HCT116 (cell line): ENCODE results near the gene P4HA2. TPM values are rescaled to one million over a fixed set of nuclear protein-coding genes. Genes with fewer than 3 reads are reported as not detected.

Experiments used
- ATAC-seq: fragments of 200-7000 bp; cut with Tn5 transposase; 2 replicates; pipeline ENCODE4 v1.9.1; 2020; ENCODE audit warnings: mild to moderate bottlenecking, moderate library complexity
- BruUV-seq: library from RNA; stranded (reverse); fragments of 400-500 nt; replicated peaks from 2 replicates; lab custom pipeline; 2021; lab: Mats Ljungman, UMichigan
- CTCF ChIA-PET: fragments of 300-600 bp; sonication (Branson Sonifier 250); formaldehyde crosslinking; loops from one replicate; lab custom pipeline; 2021; ENCODE audit warnings: antibody characterized with exemption; lab: Charles Lee
- POLR2A ChIA-PET: fragments of 300-600, 350-600 bp; sonication (Branson Sonifier 250); formaldehyde crosslinking; loops from one replicate; lab custom pipeline; 2021; ENCODE audit warnings: antibody characterized with exemption; lab: Charles Lee
- RAD21 ChIA-PET, 2 experiments: fragments of 300-600 bp; sonication (Branson Sonifier 250); formaldehyde crosslinking; loops; one replicate each; lab custom pipeline; 2023; ENCODE audit warnings: low total read pairs in 2 of 2; ENCODE audit not compliant: uncharacterized antibody in 2 of 2, unreplicated experiment in 2 of 2, low non-redundant PET in 1 of 2; lab: Charles Lee
- DNase-seq: peaks from one replicate; pipeline ENCODE4 v3.0.0-alpha.2; 2010; ENCODE audit warnings: low read depth, low spot score
- H2AFZ ChIP-seq: fragments of 200-600 bp; shearing (Covaris generic), sonication (generic); 2 replicates; pipeline ENCODE4 v1.6.1; 2017; ENCODE audit warnings: low read depth, mixed run types, mixed read lengths, antibody characterized with exemption, low read length; ENCODE audit not compliant: poor library complexity, severe bottlenecking
- H3K27ac ChIP-seq: 2 replicates; pipeline ENCODE4 v1.5.1; 2012; ENCODE audit warnings: low read depth, low read length
- H3K27me3 ChIP-seq: fragments of 200-600 bp; sonication (generic); 2 replicates; pipeline ENCODE4 v1.6.1; 2016; ENCODE audit warnings: mixed run types, low read length, mixed read lengths; ENCODE audit not compliant: insufficient read depth
- H3K36me3 ChIP-seq, 2 experiments: fragments of 200-500 bp in 1 of 2; fragments of 200-600 bp in 1 of 2; sonication (Bioruptor generic) in 1 of 2; sonication (generic) in 1 of 2; 2 replicates each; pipeline versions ENCODE4 v1.5.1 to v1.6.1; 2014 to 2016; ENCODE audit warnings: low read length in 2 of 2, inconsistent platforms in 1 of 2, mixed read lengths in 1 of 2, mixed run types in 1 of 2; ENCODE audit not compliant: insufficient read depth in 2 of 2, control insufficient read depth in 1 of 2
- H3K4me1 ChIP-seq, 2 experiments: fragments of 200-600 bp in 1 of 2; sonication (generic) in 1 of 2; 2 replicates each; pipeline versions ENCODE4 v1.5.1 to v1.6.1; 2012 to 2017; ENCODE audit warnings: low read length in 2 of 2, inconsistent platforms in 1 of 2, mild to moderate bottlenecking in 1 of 2, mixed read lengths in 1 of 2, mixed run types in 1 of 2, moderate library complexity in 1 of 2; ENCODE audit not compliant: insufficient read depth in 2 of 2, control insufficient read depth in 1 of 2
- H3K4me2 ChIP-seq: fragments of 200-600 bp; sonication (generic); 2 replicates; pipeline ENCODE4 v1.6.1; 2017; ENCODE audit warnings: mixed run types, low read length, mixed read lengths
- H3K4me3 ChIP-seq, 2 experiments: fragments of 200-600 bp in 1 of 2; sonication (generic) in 1 of 2; replicated peaks in 1 of 2; 2 replicates each; pipeline ENCODE4 v1.5.1; 2011 to 2016; ENCODE audit warnings: low read length in 2 of 2, control low read depth in 1 of 2, low read depth in 1 of 2, mild to moderate bottlenecking in 1 of 2, mixed read lengths in 1 of 2, mixed run types in 1 of 2
- H3K79me2 ChIP-seq: fragments of 200-600 bp; sonication (generic); 2 replicates; pipeline ENCODE4 v1.6.1; 2017; ENCODE audit warnings: mild to moderate bottlenecking, mixed run types, low read length, moderate library complexity, mixed read lengths; ENCODE audit not compliant: insufficient read depth
- H3K9ac ChIP-seq: fragments of 200-600 bp; sonication (generic); 2 replicates; pipeline ENCODE4 v1.6.1; 2016; ENCODE audit warnings: low read length, mixed read lengths
- H3K9me2 ChIP-seq: fragments of 200-600 bp; sonication (generic), shearing (Covaris generic); 2 replicates; pipeline ENCODE4 v1.6.1; 2017; ENCODE audit warnings: mixed run types, mild to moderate bottlenecking, moderate library complexity; ENCODE audit not compliant: insufficient read depth
- H3K9me3 ChIP-seq, 2 experiments: fragments of 200-500 bp in 1 of 2; fragments of 200-600 bp in 1 of 2; sonication (Bioruptor generic) in 1 of 2; sonication (generic) in 1 of 2; 2 replicates each; pipeline ENCODE4 v1.6.1; 2014 to 2017; ENCODE audit warnings: low read length in 2 of 2, mixed read lengths in 2 of 2, inconsistent platforms in 1 of 2, low read depth in 1 of 2, mild to moderate bottlenecking in 1 of 2, mixed run types in 1 of 2, moderate library complexity in 1 of 2; ENCODE audit not compliant: control insufficient read depth in 1 of 2, insufficient read depth in 1 of 2
- H4K20me1 ChIP-seq: fragments of 200-600 bp; sonication (generic), shearing (Covaris generic); 2 replicates; pipeline ENCODE4 v1.6.1; 2017; ENCODE audit warnings: mixed run types, mild to moderate bottlenecking, moderate library complexity; ENCODE audit not compliant: insufficient read depth
- CBX3 ChIP-seq: IDR thresholded peaks from 2 replicates; pipeline ENCODE4 v1.6.1; 2012; ENCODE audit warnings: low read depth
- CEBPB ChIP-seq: IDR thresholded peaks from 2 replicates; pipeline ENCODE4 v1.6.1; 2012; ENCODE audit warnings: low read depth
- CTCF ChIP-seq, 3 experiments: fragments of 200-600 bp in 1 of 3; sonication (generic) in 1 of 3; IDR thresholded peaks in 2 of 3; conservative IDR thresholded peaks in 1 of 3; 2 replicates each; pipeline ENCODE4 v1.5.1; 2012 to 2017; ENCODE audit warnings: low read depth in 2 of 3, low read length in 2 of 3, antibody characterized with exemption in 1 of 3, borderline replicate concordance in 1 of 3, control low read depth in 1 of 3, mild to moderate bottlenecking in 1 of 3, mixed read lengths in 1 of 3, mixed run types in 1 of 3, moderate library complexity in 1 of 3; ENCODE audit not compliant: insufficient read depth in 1 of 3
- EGR1 ChIP-seq: IDR thresholded peaks from 2 replicates; pipeline ENCODE4 v1.6.1; 2012; ENCODE audit warnings: low read depth
- ELF1 ChIP-seq: IDR thresholded peaks from 2 replicates; pipeline ENCODE4 v1.6.1; 2012; ENCODE audit warnings: low read depth, borderline replicate concordance
- FOSL1 ChIP-seq: IDR thresholded peaks from 2 replicates; pipeline ENCODE4 v1.6.1; 2012; ENCODE audit warnings: low read depth
- JUND ChIP-seq: IDR thresholded peaks from 2 replicates; pipeline ENCODE4 v1.6.1; 2012
- MAX ChIP-seq: IDR thresholded peaks from 2 replicates; pipeline ENCODE4 v1.6.1; 2012
- POLR2A ChIP-seq: IDR thresholded peaks from 2 replicates; pipeline ENCODE4 v1.7.0; 2011; ENCODE audit warnings: borderline replicate concordance; ENCODE audit not compliant: insufficient read depth, insufficient read length; ENCODE audit errors: extremely low read depth
- SIN3A ChIP-seq: IDR thresholded peaks from 2 replicates; pipeline ENCODE4 v1.6.1; 2012; ENCODE audit warnings: low read depth
- SP1 ChIP-seq: IDR thresholded peaks from 2 replicates; pipeline ENCODE4 v1.6.1; 2012; ENCODE audit warnings: low read depth
- SRF ChIP-seq: IDR thresholded peaks from 2 replicates; pipeline ENCODE4 v1.6.1; 2012; ENCODE audit warnings: low read depth
- TCF7L2 ChIP-seq: IDR thresholded peaks from 2 replicates; pipeline ENCODE4 v1.7.0; 2011; ENCODE audit warnings: borderline replicate concordance, inconsistent platforms; ENCODE audit not compliant: insufficient read depth, insufficient read length; ENCODE audit errors: extremely low read depth
- ZBTB33 ChIP-seq: IDR thresholded peaks from 2 replicates; pipeline ENCODE4 v1.6.1; 2011; ENCODE audit warnings: mild to moderate bottlenecking, low read length, moderate library complexity; ENCODE audit not compliant: insufficient replicate concordance; ENCODE audit errors: extremely low read depth
- ZFX ChIP-seq: fragments of 450-650 bp; IDR thresholded peaks from 2 replicates; pipeline ENCODE4 v1.6.1; 2017
- ZNF274 ChIP-seq: fragments of 200-500 bp; sonication (Bioruptor generic); IDR thresholded peaks from 2 replicates; pipeline ENCODE4 v1.6.1; 2014; ENCODE audit warnings: mild to moderate bottlenecking, low read depth, low read length, inconsistent platforms
- intact Hi-C: fragments of 100-400 bp; cut with micrococcal nuclease; formaldehyde crosslinking; loops from 2 replicates; pipeline ENCODE4 v1.10.0; 2022
- total RNA-seq: library from RNA; stranded (reverse); gene quantifications from one replicate; pipeline ENCODE4 v1.2.1, GENCODE V29; 2021; ENCODE audit not compliant: unreplicated experiment

Gene P4HA2
- total RNA-seq, 1 experiment from 2014 or later: 29.0 TPM

GRCh38 chr5:132219981-132220380, 7.7 kb downstream of the P4HA2 start (continued):
- TF ChIP-seq CTCF (IDR thresholded peaks at IDR 0.05 in 2 of 3, conservative IDR thresholded peaks at IDR 0.05 in 1 of 3; ENCODE audit: borderline replicate concordance in 1 of 3, insufficient read depth in 1 of 3, low read depth in 2 of 3, low read length in 2 of 3) (no peak), POLR2A (no peak), FOSL1 (no peak), ELF1 (no peak), ZFX (no peak), ZNF274 (no peak), SRF (no peak), SIN3A (no peak)

- ChIA-PET POLR2A (no interaction called here), RAD21 (no interaction called here), CTCF (no interaction called here)
- no peaks in the 10 kb centered on the region for H3K27me3 ChIP-seq
- no peak for ATAC-seq
- no peak overlapping the region for H3K9ac ChIP-seq
- no peak overlapping the region for H3K27ac ChIP-seq
- H3K36me3 ChIP-seq: peaks cover 3 to 10% of the 10 kb centered on the region in 2 experiments; a peak in 3 of 4 replicates
- no peak overlapping the region for H2AFZ ChIP-seq
- BruUV-seq: no TSS peak
- peaks cover 0 to 8% of the 10 kb centered on the region in 2 experiments; a peak in 2 of 4 replicates for H3K4me1 ChIP-seq
- no peak overlapping the region for H3K4me3 ChIP-seq
- H3K4me2 ChIP-seq: no peak overlapping the region
- no peaks in the 10 kb centered on the region for H3K9me3 ChIP-seq
- no peaks in the 10 kb centered on the region; the same call in 1 of the 2 replicates for H3K9me2 ChIP-seq
- TF ChIP-seq ZBTB33 (no peak), ZFX (no peak), FOSL1 (no peak), SP1 (no peak), EGR1 (no peak), CEBPB (no peak), MAX (no peak), ELF1 (no peak), SIN3A (no peak), CBX3 (no peak), TCF7L2 (no peak), SRF (no peak), JUND (no peak)
- TF ChIP-seq, all 23 proteins: peak for 0
- Histone ChIP-seq H4K20me1 (no peaks in the 10 kb centered on the region), H3K79me2 (peaks cover 16% of the 10 kb centered on the region; the same call in 1 of the 2 replicates)
- DNase-seq: no peak
- intact Hi-C loops: no loop called here
These were observed 8.2 kb downstream of the P4HA2 start for GRCh38 chr5:132219289-132219970.
